H1 (cell line): ENCODE results near the gene GCM1. TPM values are rescaled to one million over a fixed set of nuclear protein-coding genes. Genes with fewer than 3 reads are reported as not detected.

Source experiments
- CHD7 ChIP-seq: fragments of 300-600 bp; sonication (generic); IDR thresholded peaks from 2 replicates; pipeline ENCODE4 v1.7.1; 2012; ENCODE audit warnings: low read length, moderate library complexity, mild to moderate bottlenecking, inconsistent platforms; ENCODE audit not compliant: insufficient replicate concordance
- KDM4A ChIP-seq: IDR thresholded peaks from one replicate; pipeline ENCODE4 v1.7.1; 2012; ENCODE audit warnings: low read depth, mild to moderate bottlenecking, moderate library complexity, low read length, inconsistent platforms; ENCODE audit not compliant: severe bottlenecking
- PHF8 ChIP-seq: fragments of 200-600 bp; sonication (generic); conservative IDR thresholded peaks from 2 replicates; pipeline ENCODE4 v1.7.1; 2012; ENCODE audit warnings: low read depth, mild to moderate bottlenecking, inconsistent platforms, low read length, moderate library complexity
- RAD21 ChIP-seq, 2 experiments: IDR thresholded peaks in 1 of 2; conservative IDR thresholded peaks in 1 of 2; 2 replicates each; pipeline ENCODE4 v1.6.1; 2011; ENCODE audit warnings: low read depth in 2 of 2, low read length in 2 of 2, improper control_type of control experiment in 1 of 2, inconsistent platforms in 1 of 2, mild to moderate bottlenecking in 1 of 2, moderate library complexity in 1 of 2
- RNF2 ChIP-seq: fragments of 200-900, 300-1000 bp; sonication (generic); IDR thresholded peaks from 2 replicates; pipeline ENCODE4 v1.7.1; 2016; ENCODE audit warnings: borderline replicate concordance, low read depth, mild to moderate bottlenecking, antibody characterized with exemption, low read length; ENCODE audit not compliant: poor library complexity, severe bottlenecking; ENCODE audit errors: missing control alignments
- SRF ChIP-seq: IDR thresholded peaks from 2 replicates; pipeline ENCODE4 v1.6.1; 2011; ENCODE audit warnings: mild to moderate bottlenecking, low read depth, low read length, moderate library complexity
- TBP ChIP-seq: IDR thresholded peaks from 2 replicates; pipeline ENCODE4 v1.6.1; 2011; ENCODE audit warnings: low read depth, low read length, improper control_type of control experiment
- polyA plus RNA-seq, 7 experiments: library from polyadenylated mRNA; depleted of rRNA in 3 of 7; stranded (reverse) in 5 of 7; unstranded in 2 of 7; fragments of >200 nt in 5 of 7; fragments of 200-250 nt in 2 of 7; gene quantifications; 1 replicate in 5 of 7; 2 replicates in 1 of 7; 4 replicates in 1 of 7; pipeline versions ENCODE4 v1.2.1 to v1.2.3, GENCODE V29; 2011 to 2013; ENCODE audit warnings: missing spikeins in 2 of 7, mixed read lengths in 2 of 7
- total RNA-seq: library from RNA; stranded (reverse); fragmentation: NEBNext Ultra II Directional; extraction: Animal tissue kit (Norgen Biotek cat#: 25700); gene quantifications from 2 replicates; pipeline ENCODE4 v1.2.1, GENCODE V29; 2021

GCM1 gene
- total and polyA plus RNA-seq, 2 of the 8 experiments (the other 6 are each of a cell fraction or from before 2014, with no cell fraction given): not detected

- TF ChIP-seq CHD7: no peak
- no peak for TF ChIP-seq RAD21 (IDR thresholded peaks at IDR 0.05 in 1 of 2, conservative IDR thresholded peaks at IDR 0.05 in 1 of 2; ENCODE audit: low read depth in 2 of 2, low read length in 2 of 2)
- no peak for TF ChIP-seq RNF2
- no peak for TF ChIP-seq KDM4A
- TF ChIP-seq TBP: no peak
- no peak for TF ChIP-seq PHF8
- TF ChIP-seq SRF: no peak
Measured at GRCh38 chr6:53195048-53195447, 46.4 kb upstream of the GCM1 start (continued).
